Measurements from ENCODE around the gene NIT1. TPM values are rescaled to one million over a fixed set of nuclear protein-coding genes. Genes with fewer than 3 reads are reported as not detected.

NIT1 gene
- total and polyA plus RNA-seq, 2 donors (not counting 3 experiments of a cell fraction or from before 2014, with no cell fraction given): 20.3 to 26.5 TPM

DNA sequence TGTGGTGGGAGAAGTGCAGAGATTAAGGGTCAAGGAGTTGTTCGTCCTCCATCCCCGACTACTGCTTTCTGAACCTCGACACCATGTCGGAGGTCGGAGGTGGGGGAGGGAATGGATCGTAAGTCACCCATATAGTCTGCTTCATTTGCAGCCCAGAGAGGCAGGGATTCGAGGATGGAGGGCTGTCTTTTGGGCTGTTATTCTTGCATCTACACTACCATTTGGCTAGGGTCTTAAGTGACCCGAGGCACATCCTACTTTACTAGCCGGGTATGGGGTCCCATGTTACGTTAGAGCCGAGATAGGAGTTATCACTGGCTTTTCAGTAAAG is 42.0 kb downstream of the NIT1 start:
- Histone ChIP-seq H3K27ac (ENCODE audit: insufficient read depth, low read depth, low read length) (peak overlapping the region; percentile 26), H3K27me3 (ENCODE audit: control insufficient read depth in 2 of 2, insufficient read depth in 2 of 2, low read length in 2 of 2) (no peaks in the 10 kb centered on the region), H3K79me2 (ENCODE audit: control insufficient read depth, insufficient read depth, low read length) (peaks cover 7% of the 10 kb centered on the region), H2AFZ (ENCODE audit: low read depth, low read length) (peak overlapping the region; percentile 25), H3K9ac (replicated peaks; ENCODE audit: extremely low read depth, insufficient read depth, low read length) (peak overlapping the region; percentile 68), H3K4me2 (ENCODE audit: insufficient read depth, low read length) (peak overlapping the region; percentile 61), H3K9me3 (replicated peaks; ENCODE audit: control insufficient read depth, insufficient read depth, low read length) (no peaks in the 10 kb centered on the region), H3K36me3 (ENCODE audit: control insufficient read depth in 2 of 2, extremely low read depth in 1 of 2, insufficient read depth in 2 of 2, low read length in 2 of 2) (peaks cover 2 to 14% of the 10 kb centered on the region in 2 experiments), H3K4me1 (ENCODE audit: control insufficient read depth, extremely low read depth, insufficient read depth, low read length) (peaks cover 7% of the 10 kb centered on the region), H3K9me1 (replicated peaks; ENCODE audit: control insufficient read depth, extremely low read depth, insufficient read depth, low read length) (no peaks in the 10 kb centered on the region), H3K4me3 (replicated peaks in 1 of 3; ENCODE audit: insufficient read depth in 1 of 3, low read depth in 1 of 3, low read length in 3 of 3) (peak overlapping the region; percentile 51 to 76 (median 65)), H4K20me1 (replicated peaks; ENCODE audit: control insufficient read depth, extremely low read depth, insufficient read depth, low read length) (no peaks in the 10 kb centered on the region)
- FAIRE-seq (no peak), DNase-seq (ENCODE audit: low read depth, low spot score) (no peak)
- TF ChIP-seq POLR2A (IDR thresholded peaks at IDR 0.05; ENCODE audit: low read depth, low read length): no peak
- TF ChIP-seq FOS (IDR thresholded peaks at IDR 0.05; ENCODE audit: borderline replicate concordance, insufficient read depth, low read length): no peak
- TF ChIP-seq POLR2AphosphoS5 (IDR thresholded peaks at IDR 0.05; ENCODE audit: insufficient read depth, low read depth, low read length): no peak
- TF ChIP-seq JUN (IDR thresholded peaks at IDR 0.05; ENCODE audit: borderline replicate concordance, insufficient read depth, insufficient read length, low read depth): no peak
- TF ChIP-seq MYC (IDR thresholded peaks at IDR 0.05; ENCODE audit: low read depth, low read length): no peak
- TF ChIP-seq, protein P1, sequence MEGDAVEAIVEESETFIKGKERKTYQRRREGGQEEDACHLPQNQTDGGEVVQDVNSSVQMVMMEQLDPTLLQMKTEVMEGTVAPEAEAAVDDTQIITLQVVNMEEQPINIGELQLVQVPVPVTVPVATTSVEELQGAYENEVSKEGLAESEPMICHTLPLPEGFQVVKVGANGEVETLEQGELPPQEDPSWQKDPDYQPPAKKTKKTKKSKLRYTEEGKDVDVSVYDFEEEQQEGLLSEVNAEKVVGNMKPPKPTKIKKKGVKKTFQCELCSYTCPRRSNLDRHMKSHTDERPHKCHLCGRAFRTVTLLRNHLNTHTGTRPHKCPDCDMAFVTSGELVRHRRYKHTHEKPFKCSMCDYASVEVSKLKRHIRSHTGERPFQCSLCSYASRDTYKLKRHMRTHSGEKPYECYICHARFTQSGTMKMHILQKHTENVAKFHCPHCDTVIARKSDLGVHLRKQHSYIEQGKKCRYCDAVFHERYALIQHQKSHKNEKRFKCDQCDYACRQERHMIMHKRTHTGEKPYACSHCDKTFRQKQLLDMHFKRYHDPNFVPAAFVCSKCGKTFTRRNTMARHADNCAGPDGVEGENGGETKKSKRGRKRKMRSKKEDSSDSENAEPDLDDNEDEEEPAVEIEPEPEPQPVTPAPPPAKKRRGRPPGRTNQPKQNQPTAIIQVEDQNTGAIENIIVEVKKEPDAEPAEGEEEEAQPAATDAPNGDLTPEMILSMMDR (IDR thresholded peaks at IDR 0.05; ENCODE audit: extremely low read depth in 1 of 2, insufficient read depth in 1 of 2, low read depth in 1 of 2, low read length in 2 of 2): no peak
- TF ChIP-seq GATA2 (IDR thresholded peaks at IDR 0.05; ENCODE audit: insufficient read depth, insufficient read length, low read depth, low read length): no peak
- no peak for TF ChIP-seq EZH2 (IDR thresholded peaks at IDR 0.05; ENCODE audit: borderline replicate concordance, low read depth, low read length, severe bottlenecking)
- no peak for TF ChIP-seq MAX (IDR thresholded peaks at IDR 0.05; ENCODE audit: insufficient read depth, insufficient read length)
- POLR2A ChIA-PET: no interaction called here
- dilution Hi-C loops (cut with MboI; ENCODE audit: extremely low pct_ligation_motif_present, low sequenced_read_pairs): no loop called here
- no TSS peak for BruUV-seq (replicated peaks)
- intact Hi-C loops (cut with micrococcal nuclease): loop anchor here (2.0 kb wide), 1 partner anchor 41 kb away; the partner anchor contains the start of genes NIT1 and PFDN2
- CTCF ChIA-PET: no interaction called here

All from endothelial cell of umbilical vein (primary cell).